ENCODE data around the gene PIGC.
"Not testable (repeated sequence)": the region's sequence is repeated elsewhere in the genome, so short reads cannot be mapped to it uniquely, and the experiment has no call there.

The PIGC gene

DNA sequence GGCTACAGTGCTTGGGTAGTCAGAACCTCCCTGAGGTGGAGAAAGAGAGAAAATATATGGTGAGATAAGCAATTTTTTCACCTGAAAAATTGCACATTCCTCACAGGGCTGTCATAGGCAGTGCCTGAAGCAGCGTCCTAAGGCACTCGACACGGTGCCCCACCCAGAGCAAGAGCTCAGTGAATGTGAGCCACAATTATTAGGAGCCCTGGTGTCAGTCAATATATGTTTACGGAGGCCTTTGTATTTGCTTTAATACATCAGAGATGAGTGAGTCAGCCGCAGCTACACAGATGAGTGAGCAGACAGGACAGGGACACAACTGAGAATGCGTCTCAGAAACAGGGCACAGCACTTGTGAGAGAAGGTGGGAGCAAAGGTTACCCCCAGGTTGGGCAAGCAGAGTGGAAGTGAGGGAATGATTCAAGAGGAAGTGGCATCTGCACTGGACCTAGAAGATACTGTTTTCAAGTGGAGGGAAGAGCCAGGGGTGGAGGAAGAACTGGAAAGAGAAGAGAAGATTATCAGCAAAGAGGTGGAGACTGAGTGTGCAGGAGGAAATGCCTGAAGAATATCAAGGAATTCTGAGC is 5.2 kb upstream of the PIGC start:
- Histone ChIP-seq H3K4me3 (ENCODE audit: low read depth, low read length) (no peak overlapping the region), H3K36me3 (no peaks in the 10 kb centered on the region), H3K27me3 (no peaks in the 10 kb centered on the region), H3K9me3 (no peaks in the 10 kb centered on the region), H3K4me1 (peaks cover 21% of the 10 kb centered on the region)
- no peak for DNase-seq
- TF ChIP-seq CTCF (IDR thresholded peaks at IDR 0.05; ENCODE audit: low read depth, low read length): no peak

DNA sequence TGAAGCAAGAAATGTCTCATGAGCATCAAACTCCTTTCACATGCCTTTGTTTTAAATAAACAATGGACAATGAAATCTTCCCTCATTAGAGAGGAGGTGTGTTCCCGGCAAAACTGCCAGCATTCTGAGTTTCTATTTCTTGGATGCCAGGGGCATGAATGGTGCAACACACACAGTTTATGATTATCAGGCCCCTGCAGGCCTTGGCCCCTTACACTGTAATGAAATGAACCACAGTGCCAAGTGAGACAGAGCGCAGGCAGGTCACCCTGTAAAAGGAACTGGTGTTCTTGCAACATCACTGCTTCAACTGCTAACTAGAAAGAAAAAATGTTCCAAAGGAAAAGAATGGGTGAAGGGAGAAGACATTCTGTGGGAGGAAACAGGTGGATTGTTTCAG is 3.8 kb upstream of the PIGC start:
- TF ChIP-seq CTCF (IDR thresholded peaks at IDR 0.05; ENCODE audit: low read depth, low read length): no peak
- no peaks in the 10 kb centered on the region for H3K9me3 ChIP-seq
- peaks cover 18% of the 10 kb centered on the region for H3K4me1 ChIP-seq
- no peaks in the 10 kb centered on the region for H3K36me3 ChIP-seq
- H3K27me3 ChIP-seq: no peaks in the 10 kb centered on the region
- no peak overlapping the region for H3K4me3 ChIP-seq (ENCODE audit: low read depth, low read length)
- no peak for DNase-seq

DNA sequence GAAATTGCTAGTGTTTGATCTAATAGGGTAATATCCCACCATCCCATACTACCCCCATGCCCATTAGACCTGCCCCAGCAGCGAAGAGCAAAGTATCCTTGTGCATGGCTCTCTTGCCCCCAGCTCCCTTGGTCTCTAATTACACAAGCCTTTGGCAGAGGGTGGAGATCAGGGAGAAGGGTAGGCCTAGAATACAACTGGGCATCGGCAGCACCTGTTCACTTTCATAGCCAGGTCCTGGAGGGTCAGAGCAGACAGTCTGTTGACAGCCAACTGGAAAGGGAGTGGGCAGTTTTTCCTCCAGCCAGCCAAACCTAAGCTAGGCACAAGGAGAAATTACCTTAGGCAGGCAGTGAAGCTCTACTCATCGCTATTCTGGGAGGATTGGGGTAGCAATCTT is 2.7 kb upstream of the PIGC start:
- DNase-seq: no peak
- no peak for TF ChIP-seq CTCF (IDR thresholded peaks at IDR 0.05; ENCODE audit: low read depth, low read length)
- Histone ChIP-seq H3K9me3 (no peaks in the 10 kb centered on the region), H3K4me1 (peaks cover 14% of the 10 kb centered on the region), H3K36me3 (no peaks in the 10 kb centered on the region), H3K27me3 (no peaks in the 10 kb centered on the region), H3K4me3 (ENCODE audit: low read depth, low read length) (no peak overlapping the region)

- DNase-seq: no peak
- no peak for TF ChIP-seq CTCF (IDR thresholded peaks at IDR 0.05; ENCODE audit: low read depth, low read length)
- Histone ChIP-seq H3K9me3 (no peaks in the 10 kb centered on the region), H3K4me3 (ENCODE audit: low read depth, low read length) (peak overlapping the region; percentile 79), H3K36me3 (no peaks in the 10 kb centered on the region), H3K27me3 (no peaks in the 10 kb centered on the region), H3K4me1 (no peaks in the 10 kb centered on the region)
These were observed 865 bp downstream of the PIGC start for GRCh38 chr1:172442843-172443565.

DNA sequence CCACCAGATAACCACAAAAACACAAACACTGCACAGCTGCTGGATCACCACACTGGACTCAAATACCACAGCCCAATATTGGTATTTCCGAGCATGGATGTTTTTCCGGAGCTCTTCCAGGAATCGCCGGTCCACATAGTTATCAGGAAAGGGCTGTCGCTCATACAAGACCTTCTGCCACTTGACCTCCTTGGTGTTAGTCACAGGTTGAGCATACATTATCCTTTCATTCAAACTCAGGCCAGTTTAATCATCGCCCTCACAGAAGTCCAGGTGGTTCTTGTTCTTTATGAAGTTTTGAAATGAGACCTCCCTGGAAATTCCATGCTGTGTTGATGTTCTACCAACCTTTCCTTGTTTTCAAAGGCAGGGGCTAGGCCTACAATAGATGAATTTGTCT is 1.5 kb downstream of the PIGC start:
- Histone ChIP-seq H3K4me3 (ENCODE audit: low read depth, low read length) (no peak overlapping the region), H3K4me1 (no peaks in the 10 kb centered on the region), H3K9me3 (no peaks in the 10 kb centered on the region), H3K27me3 (no peaks in the 10 kb centered on the region), H3K36me3 (no peaks in the 10 kb centered on the region)
- no peak for TF ChIP-seq CTCF (IDR thresholded peaks at IDR 0.05; ENCODE audit: low read depth, low read length)
- no peak for DNase-seq

DNA sequence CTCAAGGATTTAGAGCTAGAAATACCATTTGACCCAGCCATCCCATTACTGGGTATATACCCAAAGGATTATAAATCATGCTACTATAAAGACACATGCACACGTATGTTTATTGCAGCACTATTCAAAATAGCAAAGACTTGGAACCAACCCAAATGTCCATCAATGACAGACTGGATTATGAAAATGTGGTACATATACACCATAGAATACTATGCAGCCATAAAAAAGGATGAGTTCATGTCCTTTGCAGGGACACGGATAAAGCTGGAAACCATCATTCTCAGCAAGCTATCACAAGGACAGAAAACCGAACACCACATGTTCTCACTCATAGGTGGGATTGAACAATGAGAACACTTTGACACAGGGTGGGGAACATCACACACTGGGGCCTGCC is 6.7 kb downstream of the PIGC start:
- H3K27me3 ChIP-seq: not testable (repeated sequence)

More for the DNA sequence above, 6.7 kb downstream of the PIGC start:
- not testable (repeated sequence) for DNase-seq; H3K9me3 ChIP-seq; H3K36me3 ChIP-seq; H3K4me1 ChIP-seq; H3K4me3 ChIP-seq (ENCODE audit: low read depth, low read length)
